Small intestine (tissue), 7 donors: ENCODE data around the gene TLK1. TPM values are rescaled to one million over a fixed set of nuclear protein-coding genes. Genes with fewer than 3 reads are reported as not detected.
"Not testable (repeated sequence)": the region's sequence is repeated elsewhere in the genome, so short reads cannot be mapped to it uniquely, and the experiment has no call there.

Experiments used
- DNase-seq, 2 donors: peaks; one replicate each; pipeline versions ENCODE4 v3.0.0 to v3.0.0-alpha.2; 2013
- FAIRE-seq: peaks from 2 replicates; lab custom pipeline; 2012; peaks lifted over from hg19 to GRCh38; lab: Jason Lieb, UNC
- H3K27ac ChIP-seq, 3 donors: one replicate each; pipeline ENCODE4 v1.5.1; 2013; ENCODE audit warnings: low read length in 2 of 3, mild to moderate bottlenecking in 2 of 3, control low read depth in 1 of 3, inconsistent platforms in 1 of 3, low read depth in 1 of 3, moderate library complexity in 1 of 3
- H3K27me3 ChIP-seq, 3 donors: one replicate each; pipeline ENCODE4 v1.6.1; 2013; ENCODE audit warnings: low read length in 3 of 3, inconsistent platforms in 1 of 3; ENCODE audit not compliant: control insufficient read depth in 3 of 3, insufficient read depth in 3 of 3
- H3K36me3 ChIP-seq, 3 donors: one replicate each; pipeline ENCODE4 v1.6.1; 2013; ENCODE audit warnings: low read length in 3 of 3, inconsistent platforms in 1 of 3, low read depth in 1 of 3, mild to moderate bottlenecking in 1 of 3, moderate library complexity in 1 of 3; ENCODE audit not compliant: control insufficient read depth in 3 of 3, insufficient read depth in 2 of 3
- H3K4me1 ChIP-seq, 3 donors: one replicate each; pipeline ENCODE4 v1.6.1; 2013; ENCODE audit warnings: low read length in 2 of 3, inconsistent platforms in 1 of 3, low read depth in 1 of 3, mild to moderate bottlenecking in 1 of 3, moderate library complexity in 1 of 3; ENCODE audit not compliant: control insufficient read depth in 3 of 3, insufficient read depth in 2 of 3
- H3K4me3 ChIP-seq, 3 donors: one replicate each; pipeline ENCODE4 v1.5.1; 2013; ENCODE audit warnings: low read length in 3 of 3, control low read depth in 1 of 3, inconsistent platforms in 1 of 3, low read depth in 1 of 3, mild to moderate bottlenecking in 1 of 3, moderate library complexity in 1 of 3
- H3K9me3 ChIP-seq, 2 donors: one replicate each; pipeline ENCODE4 v1.6.1; 2013; ENCODE audit warnings: low read depth in 1 of 2, low read length in 1 of 2; ENCODE audit not compliant: control insufficient read depth in 2 of 2, insufficient read depth in 1 of 2
- WGBS, 3 donors: extraction: QIAGEN DNeasy Blood & Tissue Kit; methylation state at CpG; one replicate each; pipeline ENCODE4 v1.1.7; 2013; 5-methylcytosine and 5-hydroxymethylcytosine counted together
- polyA plus RNA-seq, 4 donors: library from polyadenylated mRNA; stranded (reverse) in 3 of 4; unstranded in 1 of 4; fragments of 200-250 nt in 3 of 4; fragments of 120-200 nt in 1 of 4; gene quantifications; one replicate each; pipeline versions ENCODE4 v1.2.1 to v1.2.3, GENCODE V29; 2013
- donor health status: healthy with polysubstance abuse.
- donor health status: control.
- donor health status: control.
- donor health status: Bipolar disorder and iron deficiency.
- donor health status: healthy.

Gene TLK1
- polyA plus RNA-seq, 4 donors = 10.0 to 27.8 (median 11.6) TPM

- 72 to 88% (median 84%) methylated on average over 5 to 7 of the region's 7 CpGs for WGBS, 3 donors
- FAIRE-seq = not testable (repeated sequence)
Observed at GRCh38 chr2:171076422-171076821, 84.3 kb downstream of the TLK1 start.

GRCh38 chr2:171072164-171072563, 88.5 kb downstream of the TLK1 start:
- WGBS, 3 donors = 92 to 97% (median 96%) methylated on average over 5 of the region's 5 CpGs
- FAIRE-seq (no peak), DNase-seq (no peak)
- Histone ChIP-seq H3K36me3 (peaks cover 0 to 21% (median 0%) of the 10 kb centered on the region in 3 donors), H3K4me3 (no peak overlapping the region), H3K9me3 (peaks cover 0 to 7% of the 10 kb centered on the region in 2 donors), H3K27me3 (no peaks in the 10 kb centered on the region), H3K4me1 (no peaks in the 10 kb centered on the region), H3K27ac (no peak overlapping the region)

More at GRCh38 chr2:171076422-171076821, 84.3 kb downstream of the TLK1 start:
- H3K4me1 ChIP-seq, DNase-seq, H3K27ac ChIP-seq, H3K27me3 ChIP-seq, H3K9me3 ChIP-seq, H3K4me3 ChIP-seq: not testable (repeated sequence)
- peaks cover 0 to 22% (median 2%) of the 10 kb centered on the region in 3 donors for H3K36me3 ChIP-seq

- H3K27me3 ChIP-seq = no peaks in the 10 kb centered on the region
- FAIRE-seq = no peak
- H3K9me3 ChIP-seq = peaks cover 0 to 7% of the 10 kb centered on the region in 2 donors
- no peak for DNase-seq
- no peak overlapping the region for H3K27ac ChIP-seq
- peaks cover 0 to 15% (median 0%) of the 10 kb centered on the region in 3 donors for H3K36me3 ChIP-seq
- H3K4me1 ChIP-seq = no peaks in the 10 kb centered on the region
- H3K4me3 ChIP-seq = no peak overlapping the region
- 85 to 92% (median 89%) methylated on average over 8 of the region's 8 CpGs for WGBS, 3 donors
Observed at GRCh38 chr2:171069286-171069956, 91.3 kb downstream of the TLK1 start.

GRCh38 chr2:171066110-171066509, 94.6 kb downstream of the TLK1 start:
- FAIRE-seq (no peak), DNase-seq (no peak)
- Histone ChIP-seq H3K4me3 (no peak overlapping the region), H3K9me3 (peaks cover 0 to 7% of the 10 kb centered on the region in 2 donors), H3K4me1 (no peaks in the 10 kb centered on the region), H3K27ac (no peak overlapping the region), H3K36me3 (peaks cover 0 to 2% (median 0%) of the 10 kb centered on the region in 3 donors), H3K27me3 (no peaks in the 10 kb centered on the region)
- WGBS, 3 donors = 75 to 88% (median 83%) methylated on average over 1 of the region's 1 CpG

GRCh38 chr2:171057575-171057974, 103.1 kb downstream of the TLK1 start:
- FAIRE-seq = no peak

GRCh38 chr2:171056307-171056706, 104.4 kb downstream of the TLK1 start:
- no peak for FAIRE-seq
- Histone ChIP-seq H3K27ac (no peak overlapping the region), H3K9me3 (no peaks in the 10 kb centered on the region), H3K36me3 (peaks cover 3 to 11% (median 9%) of the 10 kb centered on the region in 3 donors), H3K27me3 (no peaks in the 10 kb centered on the region), H3K4me3 (no peak overlapping the region), H3K4me1 (peaks cover 0 to 2% (median 0%) of the 10 kb centered on the region in 3 donors)
- 57 to 89% (median 85%) methylated on average over 1 of the region's 1 CpG for WGBS, 3 donors
- no peak for DNase-seq

More at GRCh38 chr2:171057575-171057974, 103.1 kb downstream of the TLK1 start:
- WGBS, 3 donors = 67 to 82% (median 76%) methylated on average over 2 of the region's 2 CpGs
- Histone ChIP-seq H3K9me3 (no peaks in the 10 kb centered on the region), H3K36me3 (peaks cover 3 to 9% (median 8%) of the 10 kb centered on the region in 3 donors), H3K27ac (no peak overlapping the region), H3K4me1 (no peaks in the 10 kb centered on the region), H3K27me3 (no peaks in the 10 kb centered on the region), H3K4me3 (no peak overlapping the region)
- no peak for DNase-seq

GRCh38 chr2:171049691-171050090, 111.0 kb downstream of the TLK1 start:
- Histone ChIP-seq H3K27ac (no peak overlapping the region), H3K4me1 (peaks cover 0 to 2% (median 0%) of the 10 kb centered on the region in 3 donors), H3K9me3 (no peaks in the 10 kb centered on the region), H3K36me3 (peaks cover 3 to 11% (median 8%) of the 10 kb centered on the region in 3 donors), H3K27me3 (no peaks in the 10 kb centered on the region), H3K4me3 (no peak overlapping the region)
- DNase-seq (no peak), FAIRE-seq (no peak)
- WGBS, 3 donors = 95 to 97% (median 96%) methylated on average over 7 of the region's 7 CpGs

- Histone ChIP-seq H3K4me3 (no peak overlapping the region), H3K36me3 (peaks cover 4 to 10% (median 8%) of the 10 kb centered on the region in 3 donors), H3K27ac (no peak overlapping the region), H3K4me1 (no peaks in the 10 kb centered on the region), H3K27me3 (no peaks in the 10 kb centered on the region), H3K9me3 (no peaks in the 10 kb centered on the region)
- no peak for DNase-seq
- FAIRE-seq = no peak
- WGBS, 3 donors = 94 to 98% (median 98%) methylated on average over 3 of the region's 3 CpGs
Observed at GRCh38 chr2:171046048-171046560, 114.6 kb downstream of the TLK1 start.
